Endodermal cell (in vitro differentiated cells): ENCODE results near the gene SLCO1B3. TPM values are rescaled to one million over a fixed set of nuclear protein-coding genes. Genes with fewer than 3 reads are reported as not detected.
A peak's percentile ranks its signal among the peaks of the same experiment; 100 is the strongest.

Experiments
- DNase-seq: peaks from one replicate; pipeline ENCODE4 v3.0.0-alpha.2; 2017
- H3K27ac ChIP-seq: 2 replicates; pipeline ENCODE4 v1.5.1; 2013; ENCODE audit warnings: mild to moderate bottlenecking, low read depth, low read length, moderate library complexity
- H3K27me3 ChIP-seq: 2 replicates; pipeline ENCODE4 v1.6.1; 2013; ENCODE audit warnings: mild to moderate bottlenecking, low read length, moderate library complexity; ENCODE audit not compliant: insufficient read depth, control insufficient read depth, poor library complexity, severe bottlenecking
- H3K36me3 ChIP-seq: 2 replicates; pipeline ENCODE4 v1.7.0; 2013; ENCODE audit warnings: mild to moderate bottlenecking, low read length, moderate library complexity; ENCODE audit not compliant: control insufficient read depth, insufficient read depth
- H3K4me1 ChIP-seq: one replicate; pipeline ENCODE4 v1.7.0; 2013; ENCODE audit warnings: low read length; ENCODE audit not compliant: control insufficient read depth, insufficient read depth
- H3K4me3 ChIP-seq: 2 replicates; pipeline ENCODE4 v1.5.1; 2013; ENCODE audit warnings: mild to moderate bottlenecking, low read length, moderate library complexity
- H3K9ac ChIP-seq: 2 replicates; pipeline ENCODE4 v1.6.1; 2013; ENCODE audit warnings: mild to moderate bottlenecking, low read length, moderate library complexity; ENCODE audit not compliant: poor library complexity, severe bottlenecking; ENCODE audit errors: extremely low read depth
- H3K9me3 ChIP-seq: 2 replicates; pipeline ENCODE4 v1.6.1; 2013; ENCODE audit warnings: mild to moderate bottlenecking, low read length, moderate library complexity; ENCODE audit not compliant: control insufficient read depth
- H3K27ac Mint-ChIP-seq: 2 replicates; pipeline ENCODE4 v1.8.0; 2020; ENCODE audit warnings: mixed read lengths
- H3K27me3 Mint-ChIP-seq: 2 replicates; pipeline ENCODE4 v1.8.0; 2021; ENCODE audit warnings: mild to moderate bottlenecking, mixed read lengths; ENCODE audit not compliant: insufficient read depth
- H3K36me3 Mint-ChIP-seq: 2 replicates; pipeline ENCODE4 v1.8.0; 2020; ENCODE audit warnings: low read depth, mixed read lengths
- H3K4me1 Mint-ChIP-seq: 2 replicates; pipeline ENCODE4 v1.8.0; 2020; ENCODE audit warnings: mixed read lengths
- H3K4me3 Mint-ChIP-seq: 2 replicates; pipeline ENCODE4 v1.8.0; 2020; ENCODE audit warnings: mild to moderate bottlenecking, moderate library complexity, mixed read lengths
- H3K9me3 Mint-ChIP-seq: 2 replicates; pipeline ENCODE4 v1.8.0; 2020; ENCODE audit warnings: mild to moderate bottlenecking, mixed read lengths
- CTCF ChIP-seq: fragments of 200-600 bp; sonication (generic); conservative IDR thresholded peaks from 2 replicates; pipeline ENCODE4 v1.5.0; 2021; ENCODE audit warnings: antibody characterized with exemption, mild to moderate bottlenecking
- WGBS, 2 experiments: methylation state at CpG; one replicate each; pipeline versions ENCODE4 v1.1.5 to v1.1.7; 2013; ENCODE audit warnings: missing lambda C conversion rate in 2 of 2, mixed read lengths in 1 of 2; ENCODE audit not compliant: insufficient coverage in 1 of 2, insufficient read length in 1 of 2; 5-methylcytosine and 5-hydroxymethylcytosine counted together
- total RNA-seq, 2 donors: library from RNA; stranded (reverse); fragmentation: NEBNext Ultra II Directional in 1 of 2; extraction: Animal tissue kit (Norgen Biotek cat#: 25700) in 1 of 2; gene quantifications; 2 replicates in 1 of 2; 3 replicates in 1 of 2; pipeline ENCODE4 v1.2.1, GENCODE V29; 2021

Gene SLCO1B3
- total RNA-seq, 2 donors from 2014 or later: not detected

- Mint-ChIP-seq H3K27me3 (no peaks in the 10 kb centered on the region), H3K27ac (no peak overlapping the region), H3K4me1 (no peaks in the 10 kb centered on the region), H3K4me3 (no peak overlapping the region), H3K9me3 (no peaks in the 10 kb centered on the region), H3K36me3 (no peaks in the 10 kb centered on the region)
- no peak for TF ChIP-seq CTCF
- 79 to 95% methylated on average over 2 to 4 of the region's 4 CpGs for WGBS, 2 experiments
- Histone ChIP-seq H3K27ac (no peak overlapping the region), H3K4me3 (no peak overlapping the region), H3K9ac (no peak overlapping the region), H3K27me3 (no peaks in the 10 kb centered on the region), H3K36me3 (no peaks in the 10 kb centered on the region), H3K4me1 (no peaks in the 10 kb centered on the region), H3K9me3 (no peaks in the 10 kb centered on the region)
- no peak for DNase-seq
Measured at GRCh38 chr12:20832911-20833310, 22.4 kb downstream of the SLCO1B3 start.

- H3K27me3 Mint-ChIP-seq: no peaks in the 10 kb centered on the region
- no peaks in the 10 kb centered on the region for H3K4me1 Mint-ChIP-seq
- Histone ChIP-seq H3K36me3 (no peaks in the 10 kb centered on the region), H3K27me3 (no peaks in the 10 kb centered on the region), H3K4me3 (no peak overlapping the region), H3K9ac (no peak overlapping the region), H3K4me1 (no peaks in the 10 kb centered on the region), H3K27ac (no peak overlapping the region), H3K9me3 (peaks cover 5% of the 10 kb centered on the region)
- H3K36me3 Mint-ChIP-seq: no peaks in the 10 kb centered on the region
- no peak for TF ChIP-seq CTCF
- H3K27ac Mint-ChIP-seq: no peak overlapping the region
- peaks cover 9% of the 10 kb centered on the region for H3K9me3 Mint-ChIP-seq
- DNase-seq: no peak
- H3K4me3 Mint-ChIP-seq: no peak overlapping the region
Measured at GRCh38 chr12:20852649-20853048, 42.1 kb downstream of the SLCO1B3 start.

GRCh38 chr12:20863056-20863455, 52.6 kb downstream of the SLCO1B3 start:
- Histone ChIP-seq H3K27me3 (no peaks in the 10 kb centered on the region), H3K4me3 (no peak overlapping the region), H3K9ac (no peak overlapping the region), H3K4me1 (no peaks in the 10 kb centered on the region), H3K27ac (no peak overlapping the region), H3K36me3 (no peaks in the 10 kb centered on the region), H3K9me3 (no peaks in the 10 kb centered on the region)
- H3K4me1 Mint-ChIP-seq: no peaks in the 10 kb centered on the region
- H3K27ac Mint-ChIP-seq: no peak overlapping the region
- WGBS, 2 experiments: 94 to 100% methylated on average over 1 to 3 of the region's 3 CpGs
- no peak overlapping the region for H3K4me3 Mint-ChIP-seq
- no peaks in the 10 kb centered on the region for H3K27me3 Mint-ChIP-seq
- H3K9me3 Mint-ChIP-seq: no peaks in the 10 kb centered on the region
- TF ChIP-seq CTCF: peak; percentile 73
- H3K36me3 Mint-ChIP-seq: no peaks in the 10 kb centered on the region
- DNase-seq: peak; percentile 49
